Tibial artery (tissue), 4 donors: ENCODE data around the gene ITGAL.

Experiments used
- DNase-seq, 2 donors: peaks; one replicate each; pipeline ENCODE4 v3.0.0-alpha.2; 2019
- H3K27ac ChIP-seq, 2 donors: fragments of 200-600 bp; sonication (generic) in 1 of 2; 1 replicate in 1 of 2; 2 replicates in 1 of 2; pipeline ENCODE4 v1.5.1; 2018 to 2019; ENCODE audit warnings: mild to moderate bottlenecking in 1 of 2
- H3K27me3 ChIP-seq, 2 donors: fragments of 200-600 bp; sonication (generic) in 1 of 2; one replicate each; pipeline versions ENCODE4 v1.5.1 to v1.6.0; 2016 to 2019
- H3K36me3 ChIP-seq, 3 donors: fragments of 200-600 bp; sonication (generic) in 2 of 3; one replicate each; pipeline ENCODE4 v1.5.1; 2016 to 2019; ENCODE audit warnings: mild to moderate bottlenecking in 2 of 3
- H3K4me1 ChIP-seq, 4 donors: fragments of 200-600 bp; sonication (generic) in 2 of 4; 1 replicate in 3 of 4; 2 replicates in 1 of 4; pipeline ENCODE4 v1.5.1; 2016 to 2019
- H3K4me3 ChIP-seq, 2 donors: fragments of 200-600 bp; sonication (generic) in 1 of 2; 1 replicate in 1 of 2; 2 replicates in 1 of 2; pipeline ENCODE4 v1.5.1; 2018 to 2019; ENCODE audit warnings: mild to moderate bottlenecking in 2 of 2
- H3K9me3 ChIP-seq, 3 donors: fragments of 200-600 bp; sonication (generic) in 1 of 3; one replicate each; pipeline ENCODE4 v1.5.1; 2016 to 2019
- CTCF ChIP-seq, 2 experiments: fragments of 200-600 bp in 1 of 2; fragments of 450-650 bp in 1 of 2; IDR thresholded peaks; one replicate each; pipeline ENCODE4 v1.5.1; 2017 to 2019; ENCODE audit warnings: antibody characterized with exemption in 2 of 2, mild to moderate bottlenecking in 1 of 2, moderate library complexity in 1 of 2
- intact Hi-C: fragments of 100-400 bp; cut with DNase I; formaldehyde crosslinking; loops from one replicate; pipeline ENCODE4 v1.15.0; 2023; ENCODE audit warnings: low total_unique reads

ITGAL gene

GRCh38 chr16:30490210-30490609 is 17.7 kb downstream of the ITGAL start:
- H3K27me3 ChIP-seq = peaks cover 0 to 3% of the 10 kb centered on the region in 2 donors
- peaks cover 0 to 3% (median 0%) of the 10 kb centered on the region in 4 donors for H3K4me1 ChIP-seq
- no peaks in the 10 kb centered on the region for H3K9me3 ChIP-seq
- TF ChIP-seq CTCF (IDR thresholded peaks at IDR 0.05) = no peak
- intact Hi-C loops = no loop called here
- no peak overlapping the region for H3K4me3 ChIP-seq
- H3K27ac ChIP-seq = no peak overlapping the region
- no peaks in the 10 kb centered on the region for H3K36me3 ChIP-seq
- DNase-seq = no peak

GRCh38 chr16:30491229-30491628 is 18.7 kb downstream of the ITGAL start:
- no peak overlapping the region for H3K27ac ChIP-seq
- TF ChIP-seq CTCF (IDR thresholded peaks at IDR 0.05) = no peak
- H3K4me1 ChIP-seq = peaks cover 0 to 3% (median 0%) of the 10 kb centered on the region in 4 donors
- intact Hi-C loops = no loop called here
- no peaks in the 10 kb centered on the region for H3K36me3 ChIP-seq
- H3K4me3 ChIP-seq = no peak overlapping the region
- DNase-seq = no peak
- peaks cover 0 to 8% of the 10 kb centered on the region in 2 donors for H3K27me3 ChIP-seq
- no peaks in the 10 kb centered on the region for H3K9me3 ChIP-seq

GRCh38 chr16:30491744-30492308 is 19.3 kb downstream of the ITGAL start:
- Histone ChIP-seq H3K4me1 (peaks cover 0 to 3% (median 0%) of the 10 kb centered on the region in 4 donors), H3K4me3 (no peak overlapping the region), H3K36me3 (no peaks in the 10 kb centered on the region), H3K27me3 (peaks cover 0 to 11% of the 10 kb centered on the region in 2 donors), H3K9me3 (no peaks in the 10 kb centered on the region), H3K27ac (no peak overlapping the region)
- intact Hi-C loops = no loop called here
- no peak for DNase-seq
- TF ChIP-seq CTCF (IDR thresholded peaks at IDR 0.05) = no peak

GRCh38 chr16:30493941-30494488 is 21.5 kb downstream of the ITGAL start:
- intact Hi-C loops = no loop called here
- no peaks in the 10 kb centered on the region for H3K9me3 ChIP-seq
- DNase-seq = no peak
- H3K27ac ChIP-seq = no peak overlapping the region
- no peaks in the 10 kb centered on the region for H3K36me3 ChIP-seq
- H3K4me3 ChIP-seq = no peak overlapping the region
- peaks cover 0 to 11% of the 10 kb centered on the region in 2 donors for H3K27me3 ChIP-seq
- peaks cover 0 to under 1% (median 0%) of the 10 kb centered on the region in 4 donors for H3K4me1 ChIP-seq
- TF ChIP-seq CTCF (IDR thresholded peaks at IDR 0.05) = no peak

- H3K9me3 ChIP-seq = no peaks in the 10 kb centered on the region
- intact Hi-C loops = no loop called here
- H3K27ac ChIP-seq = no peak overlapping the region
- H3K36me3 ChIP-seq = no peaks in the 10 kb centered on the region
- H3K4me1 ChIP-seq = no peaks in the 10 kb centered on the region
- peaks cover 0 to 14% of the 10 kb centered on the region in 2 donors for H3K27me3 ChIP-seq
- no peak overlapping the region for H3K4me3 ChIP-seq
- no peak for TF ChIP-seq CTCF (IDR thresholded peaks at IDR 0.05)
- no peak for DNase-seq
Measured at GRCh38 chr16:30494709-30495108, 22.2 kb downstream of the ITGAL start.
